ENCODE measurements around the gene IGF1. TPM values are rescaled to one million over a fixed set of nuclear protein-coding genes. Genes with fewer than 3 reads are reported as not detected.

IGF1 gene
- total RNA-seq, 1 donor from 2014 or later, result not detected

DNA sequence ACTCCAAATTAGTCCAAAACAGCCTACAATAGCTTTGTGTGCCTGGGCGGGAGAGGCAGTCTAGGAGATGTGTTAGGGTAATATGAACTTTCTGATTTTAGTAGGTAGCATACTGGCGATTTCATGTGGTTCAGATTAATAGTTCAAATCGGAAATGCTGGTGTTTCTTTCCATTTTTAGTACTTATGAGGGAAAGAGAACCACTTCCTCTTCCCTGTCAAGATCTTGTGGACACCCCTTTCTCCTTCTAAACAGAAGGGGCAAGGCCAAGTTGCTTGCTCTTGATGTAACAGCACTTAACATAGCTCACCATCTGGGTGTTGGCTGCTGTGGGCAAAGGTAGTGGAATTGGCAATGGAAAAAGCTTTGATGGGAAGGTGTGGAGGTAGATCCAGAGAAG, 32.2 kb upstream of the IGF1 start:
- no peaks in the 10 kb centered on the region for H3K36me3 Mint-ChIP-seq (ENCODE audit: unreplicated experiment)
- no peak for DNase-seq
- no peaks in the 10 kb centered on the region for H3K9me3 Mint-ChIP-seq (ENCODE audit: unreplicated experiment)
- H3K27me3 Mint-ChIP-seq (ENCODE audit: unreplicated experiment), result peaks cover 1% of the 10 kb centered on the region
- no peak overlapping the region for H3K4me3 Mint-ChIP-seq (ENCODE audit: unreplicated experiment)
- TF ChIP-seq, protein P1, sequence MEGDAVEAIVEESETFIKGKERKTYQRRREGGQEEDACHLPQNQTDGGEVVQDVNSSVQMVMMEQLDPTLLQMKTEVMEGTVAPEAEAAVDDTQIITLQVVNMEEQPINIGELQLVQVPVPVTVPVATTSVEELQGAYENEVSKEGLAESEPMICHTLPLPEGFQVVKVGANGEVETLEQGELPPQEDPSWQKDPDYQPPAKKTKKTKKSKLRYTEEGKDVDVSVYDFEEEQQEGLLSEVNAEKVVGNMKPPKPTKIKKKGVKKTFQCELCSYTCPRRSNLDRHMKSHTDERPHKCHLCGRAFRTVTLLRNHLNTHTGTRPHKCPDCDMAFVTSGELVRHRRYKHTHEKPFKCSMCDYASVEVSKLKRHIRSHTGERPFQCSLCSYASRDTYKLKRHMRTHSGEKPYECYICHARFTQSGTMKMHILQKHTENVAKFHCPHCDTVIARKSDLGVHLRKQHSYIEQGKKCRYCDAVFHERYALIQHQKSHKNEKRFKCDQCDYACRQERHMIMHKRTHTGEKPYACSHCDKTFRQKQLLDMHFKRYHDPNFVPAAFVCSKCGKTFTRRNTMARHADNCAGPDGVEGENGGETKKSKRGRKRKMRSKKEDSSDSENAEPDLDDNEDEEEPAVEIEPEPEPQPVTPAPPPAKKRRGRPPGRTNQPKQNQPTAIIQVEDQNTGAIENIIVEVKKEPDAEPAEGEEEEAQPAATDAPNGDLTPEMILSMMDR (IDR thresholded peaks at IDR 0.05; ENCODE audit: partially characterized antibody, unreplicated experiment), result no peak
- H3K4me1 Mint-ChIP-seq (ENCODE audit: low read depth, unreplicated experiment), result no peaks in the 10 kb centered on the region
- no peak overlapping the region for H3K27ac Mint-ChIP-seq (ENCODE audit: unreplicated experiment)

DNA sequence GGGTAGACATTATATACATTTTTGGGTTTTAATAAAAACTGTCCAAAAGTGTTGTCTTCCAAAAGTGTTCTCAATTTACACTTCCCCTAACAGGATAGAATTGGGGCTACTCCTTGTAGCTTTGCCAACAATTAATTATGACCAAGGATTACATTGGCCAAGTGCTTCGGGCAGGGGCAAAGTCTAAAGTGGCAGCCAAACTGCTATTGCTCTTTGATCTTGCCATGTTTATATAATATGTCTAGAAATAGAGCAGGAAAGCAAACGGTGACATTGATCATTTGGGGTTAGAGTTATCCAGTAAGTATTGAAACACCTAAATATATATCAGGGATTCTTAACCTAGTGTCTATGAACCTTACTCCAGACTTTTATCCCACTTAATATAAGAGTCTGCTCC, 31.2 kb upstream of the IGF1 start:
- no peak overlapping the region for H3K4me3 Mint-ChIP-seq (ENCODE audit: unreplicated experiment)

DNA sequence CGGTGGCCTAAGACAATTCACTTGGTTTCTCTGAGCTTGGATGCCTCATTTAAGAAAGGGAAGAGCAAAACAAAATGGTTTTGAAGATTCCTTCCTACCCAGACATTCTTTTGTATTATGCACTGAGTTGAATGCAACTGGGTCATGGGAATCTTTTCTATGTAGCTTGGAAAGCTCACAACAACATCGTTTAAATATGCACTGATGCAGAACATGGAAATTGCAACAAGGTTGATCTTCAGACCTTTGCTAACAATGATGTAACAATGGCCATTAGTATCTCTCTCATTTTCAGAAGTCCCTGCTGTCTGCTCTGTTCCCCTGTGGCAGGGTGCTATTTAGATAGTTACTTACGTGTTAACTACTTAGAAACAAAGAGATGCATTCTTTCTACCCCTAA, 30.1 kb upstream of the IGF1 start:
- H3K4me3 Mint-ChIP-seq (ENCODE audit: unreplicated experiment), result no peak overlapping the region
- H3K27ac Mint-ChIP-seq (ENCODE audit: unreplicated experiment), result no peak overlapping the region
- H3K4me1 Mint-ChIP-seq (ENCODE audit: low read depth, unreplicated experiment), result no peaks in the 10 kb centered on the region
- H3K27me3 Mint-ChIP-seq (ENCODE audit: unreplicated experiment), result peaks cover 1% of the 10 kb centered on the region
- H3K9me3 Mint-ChIP-seq (ENCODE audit: unreplicated experiment), result no peaks in the 10 kb centered on the region
- TF ChIP-seq, protein P1 (IDR thresholded peaks at IDR 0.05; ENCODE audit: partially characterized antibody, unreplicated experiment), result no peak
- no peak for DNase-seq
- no peaks in the 10 kb centered on the region for H3K36me3 Mint-ChIP-seq (ENCODE audit: unreplicated experiment)

More for the DNA sequence above, 31.2 kb upstream of the IGF1 start:
- H3K36me3 Mint-ChIP-seq (ENCODE audit: unreplicated experiment), result no peaks in the 10 kb centered on the region
- H3K9me3 Mint-ChIP-seq (ENCODE audit: unreplicated experiment), result no peaks in the 10 kb centered on the region
- H3K27ac Mint-ChIP-seq (ENCODE audit: unreplicated experiment), result no peak overlapping the region
- DNase-seq, result no peak
- H3K27me3 Mint-ChIP-seq (ENCODE audit: unreplicated experiment), result peaks cover 1% of the 10 kb centered on the region
- TF ChIP-seq, protein P1 (IDR thresholded peaks at IDR 0.05; ENCODE audit: partially characterized antibody, unreplicated experiment), result no peak
- H3K4me1 Mint-ChIP-seq (ENCODE audit: low read depth, unreplicated experiment), result no peaks in the 10 kb centered on the region

DNA sequence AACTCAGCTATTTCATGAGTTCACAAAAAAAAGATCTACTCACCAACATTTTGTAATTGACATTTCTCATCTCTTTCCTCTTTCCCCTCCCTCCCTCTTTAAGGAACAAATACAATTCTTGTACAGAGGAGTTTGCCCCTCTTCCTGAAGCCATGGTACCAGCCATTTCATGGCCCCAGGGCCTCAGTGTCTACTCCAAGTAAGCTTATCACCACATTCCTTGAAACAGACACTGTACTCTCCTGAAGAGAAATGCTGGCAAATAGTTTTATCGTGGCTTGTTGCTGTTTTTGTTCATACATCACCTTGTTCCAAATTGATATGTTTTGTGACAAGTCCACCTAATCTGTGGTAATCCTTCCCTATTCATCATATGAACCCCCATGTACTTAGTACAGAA, 29.7 kb upstream of the IGF1 start:
- Mint-ChIP-seq H3K27ac (ENCODE audit: unreplicated experiment) (no peak overlapping the region), H3K36me3 (ENCODE audit: unreplicated experiment) (no peaks in the 10 kb centered on the region), H3K4me1 (ENCODE audit: low read depth, unreplicated experiment) (no peaks in the 10 kb centered on the region), H3K4me3 (ENCODE audit: unreplicated experiment) (no peak overlapping the region), H3K27me3 (ENCODE audit: unreplicated experiment) (peaks cover 1% of the 10 kb centered on the region), H3K9me3 (ENCODE audit: unreplicated experiment) (no peaks in the 10 kb centered on the region)
- no peak for DNase-seq
- TF ChIP-seq, protein P1 (IDR thresholded peaks at IDR 0.05; ENCODE audit: partially characterized antibody, unreplicated experiment), result no peak

DNA sequence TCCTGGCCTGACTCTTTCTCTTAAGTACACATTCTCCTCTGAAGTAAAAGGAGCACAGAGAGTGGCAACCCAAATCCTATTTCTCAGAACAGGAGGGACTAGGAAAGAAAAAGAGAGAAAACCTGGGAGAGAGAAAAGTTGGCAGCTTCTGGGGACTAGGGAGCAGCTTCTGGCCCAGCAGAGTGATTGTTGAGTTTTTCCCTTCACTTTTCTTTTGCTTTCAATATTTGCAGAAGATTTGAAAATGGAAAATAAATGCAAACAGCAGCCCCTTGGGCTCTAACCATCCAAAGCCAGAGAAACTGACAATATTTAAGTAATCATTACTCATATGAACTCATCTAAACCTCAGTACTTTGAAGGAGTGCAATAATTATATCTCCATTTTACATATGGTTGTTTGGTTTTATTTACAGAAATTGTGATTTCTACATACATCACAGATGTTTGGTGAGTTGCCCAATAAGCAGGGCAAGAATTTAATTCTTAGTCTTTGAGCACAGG, 28.8 kb upstream of the IGF1 start:
- Mint-ChIP-seq H3K4me3 (ENCODE audit: unreplicated experiment) (no peak overlapping the region), H3K9me3 (ENCODE audit: unreplicated experiment) (no peaks in the 10 kb centered on the region), H3K36me3 (ENCODE audit: unreplicated experiment) (no peaks in the 10 kb centered on the region)

More for the DNA sequence above, 28.8 kb upstream of the IGF1 start:
- TF ChIP-seq, protein P1 (IDR thresholded peaks at IDR 0.05; ENCODE audit: partially characterized antibody, unreplicated experiment), result no peak
- DNase-seq, result no peak
- Mint-ChIP-seq H3K4me1 (ENCODE audit: low read depth, unreplicated experiment) (no peaks in the 10 kb centered on the region), H3K27me3 (ENCODE audit: unreplicated experiment) (peaks cover 1% of the 10 kb centered on the region), H3K27ac (ENCODE audit: unreplicated experiment) (no peak overlapping the region)
